Measurements from ENCODE around the gene EVI5L. TPM values are rescaled to one million over a fixed set of nuclear protein-coding genes. Genes with fewer than 3 reads are reported as not detected.

EVI5L gene
- total and polyA plus RNA-seq, 2 of the 13 experiments (the other 11 are each of a cell fraction or from before 2014, with no cell fraction given): 1.7 to 2.4 TPM

GRCh38 chr19:7904074-7905020 is 74.3 kb downstream of the EVI5L start (continued):
- TF ChIP-seq ARID2 (CRISPR knock-in tag; IDR thresholded peaks at IDR 0.05; ENCODE audit: borderline replicate concordance): 0 out of 2 replicates have a peak, but pooled peaks have one; percentile 24
- no peak for TF ChIP-seq GMEB2 (CRISPR knock-in tag; IDR thresholded peaks at IDR 0.05; ENCODE audit: low read depth)
- TF ChIP-seq ZNF784 (CRISPR knock-in tag; IDR thresholded peaks at IDR 0.05; ENCODE audit: borderline replicate concordance): 0 out of 2 replicates have a peak, but pooled peaks have one; percentile 20
- TF ChIP-seq ZBTB10 (CRISPR knock-in tag; IDR thresholded peaks at IDR 0.05; ENCODE audit: borderline replicate concordance): 0 out of 2 replicates have a peak, but pooled peaks have one; percentile 24
- no peak for TF ChIP-seq ZNF660 (CRISPR knock-in tag; IDR thresholded peaks at IDR 0.05; ENCODE audit: borderline replicate concordance, low read depth)
- no peak for TF ChIP-seq LBX2 (CRISPR knock-in tag; IDR thresholded peaks at IDR 0.05; ENCODE audit: borderline replicate concordance)
- TF ChIP-seq RXRB (CRISPR knock-in tag; IDR thresholded peaks at IDR 0.05; ENCODE audit: borderline replicate concordance): 0 out of 2 replicates have a peak, but pooled peaks have one; percentile 14
- TF ChIP-seq FOXK1 (CRISPR knock-in tag; IDR thresholded peaks at IDR 0.05; ENCODE audit: borderline replicate concordance, low read depth): no peak
- no peak; the same call in 1 of the 2 replicates for TF ChIP-seq ZNF740 (CRISPR knock-in tag; IDR thresholded peaks at IDR 0.05)
- TF ChIP-seq ZNF75D (CRISPR knock-in tag; IDR thresholded peaks at IDR 0.05; ENCODE audit: borderline replicate concordance): no peak
- TF ChIP-seq ZHX1 (CRISPR knock-in tag; IDR thresholded peaks at IDR 0.05; ENCODE audit: low read depth): no peak
- TF ChIP-seq ZNF24 (IDR thresholded peaks at IDR 0.05): no peak
- TF ChIP-seq E2F2 (CRISPR knock-in tag; IDR thresholded peaks at IDR 0.05; ENCODE audit: borderline replicate concordance): no peak
